ENCODE results near the gene IRGQ.

Gene IRGQ

DNA sequence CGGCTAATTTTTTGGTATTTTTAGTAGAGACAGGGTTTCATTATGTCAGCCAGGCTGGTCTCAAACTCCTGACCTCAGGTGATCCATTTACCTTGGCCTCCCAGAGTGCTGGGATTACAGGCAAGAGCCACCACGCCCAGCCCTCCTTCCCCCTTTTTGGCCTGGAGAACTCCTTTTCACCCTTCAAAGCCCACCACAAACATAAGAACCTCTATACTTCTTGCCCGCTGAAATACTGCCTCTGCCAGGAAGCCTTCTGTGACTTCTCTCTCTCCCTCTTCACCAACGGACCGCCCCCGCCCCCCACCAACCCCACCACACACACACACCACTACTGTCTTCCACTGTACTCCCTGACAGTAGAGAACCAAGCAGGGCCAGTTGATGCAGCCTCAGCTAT, 21.0 kb upstream of the IRGQ start:
- TF ChIP-seq, protein P1, sequence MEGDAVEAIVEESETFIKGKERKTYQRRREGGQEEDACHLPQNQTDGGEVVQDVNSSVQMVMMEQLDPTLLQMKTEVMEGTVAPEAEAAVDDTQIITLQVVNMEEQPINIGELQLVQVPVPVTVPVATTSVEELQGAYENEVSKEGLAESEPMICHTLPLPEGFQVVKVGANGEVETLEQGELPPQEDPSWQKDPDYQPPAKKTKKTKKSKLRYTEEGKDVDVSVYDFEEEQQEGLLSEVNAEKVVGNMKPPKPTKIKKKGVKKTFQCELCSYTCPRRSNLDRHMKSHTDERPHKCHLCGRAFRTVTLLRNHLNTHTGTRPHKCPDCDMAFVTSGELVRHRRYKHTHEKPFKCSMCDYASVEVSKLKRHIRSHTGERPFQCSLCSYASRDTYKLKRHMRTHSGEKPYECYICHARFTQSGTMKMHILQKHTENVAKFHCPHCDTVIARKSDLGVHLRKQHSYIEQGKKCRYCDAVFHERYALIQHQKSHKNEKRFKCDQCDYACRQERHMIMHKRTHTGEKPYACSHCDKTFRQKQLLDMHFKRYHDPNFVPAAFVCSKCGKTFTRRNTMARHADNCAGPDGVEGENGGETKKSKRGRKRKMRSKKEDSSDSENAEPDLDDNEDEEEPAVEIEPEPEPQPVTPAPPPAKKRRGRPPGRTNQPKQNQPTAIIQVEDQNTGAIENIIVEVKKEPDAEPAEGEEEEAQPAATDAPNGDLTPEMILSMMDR (IDR thresholded peaks at IDR 0.05; ENCODE audit: unreplicated experiment in 3 of 3) = no peak
- no peaks in the 10 kb centered on the region for H3K9me3 Mint-ChIP-seq
- peaks cover 22% of the 10 kb centered on the region for H3K4me1 Mint-ChIP-seq
- peak overlapping the region; percentile 20 to 51 (median 25) for H3K4me3 Mint-ChIP-seq
- H3K27me3 Mint-ChIP-seq (ENCODE audit: low read depth) = no peaks in the 10 kb centered on the region
- peaks cover 35% of the 10 kb centered on the region for H3K36me3 Mint-ChIP-seq (ENCODE audit: low read depth)
- H3K27ac Mint-ChIP-seq = peak overlapping the region in 1 of 3 experiments; percentile 27

DNA sequence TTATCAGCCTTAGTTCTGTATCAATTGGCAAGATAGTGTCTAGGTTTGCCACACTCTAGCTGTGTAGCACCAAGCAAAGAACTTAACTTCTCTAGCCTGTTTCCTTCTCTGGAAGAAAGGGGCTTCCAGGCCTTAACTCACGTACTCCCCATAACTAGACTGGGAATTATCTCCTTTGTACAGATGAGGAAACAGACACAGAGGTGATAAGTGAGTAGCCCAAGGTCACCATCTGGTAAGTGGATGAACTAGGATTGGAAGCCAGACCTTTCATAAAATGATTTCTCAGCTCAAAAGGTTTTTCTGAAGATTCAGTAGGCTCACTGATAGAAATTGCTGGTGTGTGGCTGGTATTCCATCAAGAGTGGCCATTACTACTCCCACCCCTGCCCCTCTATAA, 20.4 kb upstream of the IRGQ start:
- no peaks in the 10 kb centered on the region for H3K9me3 Mint-ChIP-seq
- H3K4me3 Mint-ChIP-seq = no peak overlapping the region
- H3K27ac Mint-ChIP-seq = peak overlapping the region in 1 of 3 experiments; percentile 41
- H3K4me1 Mint-ChIP-seq = peaks cover 17% of the 10 kb centered on the region
- TF ChIP-seq, protein P1 (IDR thresholded peaks at IDR 0.05; ENCODE audit: unreplicated experiment in 3 of 3) = no peak
- no peaks in the 10 kb centered on the region for H3K27me3 Mint-ChIP-seq (ENCODE audit: low read depth)
- peaks cover 36% of the 10 kb centered on the region for H3K36me3 Mint-ChIP-seq (ENCODE audit: low read depth)

DNA sequence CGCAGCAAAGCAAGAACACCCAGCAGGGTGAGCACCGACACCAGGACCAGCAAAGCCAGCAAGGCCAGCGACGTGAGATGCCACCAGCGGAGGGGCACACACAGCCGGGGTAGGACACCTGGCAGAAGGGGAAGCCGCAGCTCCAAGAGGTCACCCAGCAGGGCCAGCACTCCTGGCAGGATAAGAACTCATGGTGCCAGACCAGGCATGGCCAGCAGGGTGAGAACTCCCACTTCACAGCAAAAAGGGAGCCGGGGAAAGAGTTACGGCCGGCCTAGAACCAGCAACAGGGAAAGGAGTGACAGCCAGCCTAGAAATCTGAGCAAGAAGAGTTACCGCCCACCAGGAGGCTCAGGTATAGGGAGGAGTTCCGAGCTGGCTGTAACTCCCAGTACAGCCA, 16.4 kb upstream of the IRGQ start:
- no peaks in the 10 kb centered on the region for H3K27me3 Mint-ChIP-seq (ENCODE audit: low read depth)
- H3K27ac Mint-ChIP-seq = peak overlapping the region in 1 of 3 experiments; percentile 47
- H3K4me3 Mint-ChIP-seq = no peak overlapping the region
- TF ChIP-seq, protein P1 (IDR thresholded peaks at IDR 0.05; ENCODE audit: unreplicated experiment in 3 of 3) = no peak
- no peaks in the 10 kb centered on the region for H3K9me3 Mint-ChIP-seq
- peaks cover 7% of the 10 kb centered on the region for H3K4me1 Mint-ChIP-seq
- peaks cover 51% of the 10 kb centered on the region for H3K36me3 Mint-ChIP-seq (ENCODE audit: low read depth)

GRCh38 chr19:43611788-43612187, 15.9 kb upstream of the IRGQ start, which contains the start of gene SRRM5:
TSS of gene SRRM5 (plus strand) at chr19:43612088. CDS start at chr19:43612122, 34 bp downstream.
- no peaks in the 10 kb centered on the region for H3K27me3 Mint-ChIP-seq (ENCODE audit: low read depth)
- H3K4me1 Mint-ChIP-seq = peaks cover 7% of the 10 kb centered on the region
- no peaks in the 10 kb centered on the region for H3K9me3 Mint-ChIP-seq
- peaks cover 57% of the 10 kb centered on the region for H3K36me3 Mint-ChIP-seq (ENCODE audit: low read depth)
- H3K4me3 Mint-ChIP-seq = no peak within 1 kb of the TSS
- TF ChIP-seq, protein P1 (IDR thresholded peaks at IDR 0.05; ENCODE audit: unreplicated experiment in 3 of 3) = no peak
- peak within 1 kb of the TSS; percentile 47 to 54 (median 53) for H3K27ac Mint-ChIP-seq

- Mint-ChIP-seq H3K27me3 (ENCODE audit: low read depth) (no peaks in the 10 kb centered on the region), H3K4me3 (no peak overlapping the region), H3K9me3 (no peaks in the 10 kb centered on the region), H3K27ac (peak overlapping the region in 2 of 3 experiments; percentile 53 to 54), H3K4me1 (peaks cover 7% of the 10 kb centered on the region), H3K36me3 (ENCODE audit: low read depth) (peaks cover 61% of the 10 kb centered on the region)
- TF ChIP-seq, protein P1 (IDR thresholded peaks at IDR 0.05; ENCODE audit: unreplicated experiment in 3 of 3) = no peak
Measured at GRCh38 chr19:43610493-43610892, 14.6 kb upstream of the IRGQ start.

- Mint-ChIP-seq H3K27ac (no peak overlapping the region), H3K9me3 (no peaks in the 10 kb centered on the region), H3K36me3 (ENCODE audit: low read depth) (peaks cover 62% of the 10 kb centered on the region), H3K4me1 (peaks cover 7% of the 10 kb centered on the region), H3K4me3 (no peak overlapping the region), H3K27me3 (ENCODE audit: low read depth) (no peaks in the 10 kb centered on the region)
- TF ChIP-seq, protein P1 (IDR thresholded peaks at IDR 0.05; ENCODE audit: unreplicated experiment in 3 of 3) = no peak
Measured at GRCh38 chr19:43609872-43610271, 13.9 kb upstream of the IRGQ start.
